GM21619 (cell line): Measurements from ENCODE around the gene RUFY3.
"Not testable (repeated sequence)": the region's sequence is repeated elsewhere in the genome, so short reads cannot be mapped to it uniquely, and the experiment has no call there.

Source experiments
- ATAC-seq: cut with Tn5 transposase; IDR thresholded peaks from one replicate; pipeline ENCODE4 v1.9.1; 2021; ENCODE audit not compliant: unreplicated experiment

RUFY3 gene

GRCh38 chr4:70838666-70839588 is 117.2 kb downstream of the RUFY3 start:
- peak; percentile 48 for ATAC-seq

- peak; percentile 60 for ATAC-seq
Observed at GRCh38 chr4:70839589-70840093, 117.9 kb downstream of the RUFY3 start, which contains the start of gene GRSF1. Gene GRSF1, minus strand, starts transcription at chr4:70839890. Its CDS starts 63 bp downstream, at chr4:70839827.

DNA sequence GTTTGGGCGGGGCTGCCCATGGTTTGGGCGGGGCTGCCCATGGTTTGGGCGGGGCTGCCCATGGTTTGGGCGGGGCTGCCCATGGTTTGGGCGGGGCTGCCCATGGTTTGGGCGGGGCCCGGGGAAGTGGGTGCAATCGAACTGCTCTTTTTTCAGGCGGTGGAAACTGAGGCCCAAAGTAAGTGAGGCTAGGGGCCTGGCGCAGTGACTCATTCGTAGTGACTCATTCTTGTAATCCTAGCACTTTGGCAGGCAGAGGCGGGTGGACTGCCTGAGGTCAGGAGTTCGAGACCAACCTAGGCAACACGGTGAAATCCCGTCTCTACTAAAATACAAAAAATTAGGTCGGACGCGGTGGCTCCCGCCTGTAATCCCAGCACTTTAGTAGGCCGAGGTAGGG is 118.4 kb downstream of the RUFY3 start:
- ATAC-seq = not testable (repeated sequence)

DNA sequence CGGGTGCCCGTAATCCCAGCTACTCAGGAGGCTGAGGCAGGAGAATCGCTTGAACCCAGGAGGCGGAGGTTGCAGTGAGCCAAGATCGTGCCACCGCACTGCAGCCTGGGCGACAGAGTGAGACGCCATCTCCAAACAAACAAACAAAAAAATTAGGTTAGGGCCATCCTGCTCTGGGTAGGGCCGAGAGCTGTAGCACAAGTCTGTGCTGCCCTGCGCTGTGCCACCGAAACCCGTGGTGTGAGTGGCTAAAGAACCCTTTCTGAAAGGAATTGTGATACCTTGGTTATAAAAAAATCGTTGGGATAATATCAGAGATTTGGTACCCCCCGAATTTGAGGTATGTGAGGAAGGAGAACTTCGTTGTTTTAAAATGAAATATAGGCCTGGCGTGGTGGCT is 118.9 kb downstream of the RUFY3 start:
- ATAC-seq = not testable (repeated sequence)

GRCh38 chr4:70841211-70841610 is 119.4 kb downstream of the RUFY3 start:
- no peak for ATAC-seq

DNA sequence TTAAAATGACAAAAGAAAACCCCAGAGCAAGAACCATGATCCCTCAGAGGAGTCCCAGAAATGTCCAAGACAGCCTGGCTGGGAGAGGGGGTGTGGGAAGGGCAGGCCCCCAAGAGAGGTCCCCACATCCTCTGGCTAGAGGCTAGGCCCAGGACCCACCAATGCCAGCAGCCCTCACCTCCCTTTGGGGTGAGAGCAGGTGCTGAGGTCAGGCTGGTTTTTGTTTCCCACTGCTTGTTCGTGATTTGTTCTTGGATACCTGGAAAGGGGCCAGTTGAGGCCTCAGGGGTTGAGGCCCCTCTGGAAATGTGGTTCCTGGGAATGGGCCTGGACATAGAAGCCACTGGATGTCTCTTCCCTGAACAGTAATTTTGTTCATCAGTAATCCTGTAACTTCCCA is 120.2 kb downstream of the RUFY3 start:
- no peak for ATAC-seq

- peak; percentile 26 for ATAC-seq
Observed at GRCh38 chr4:70842761-70843435, 121.1 kb downstream of the RUFY3 start.

DNA sequence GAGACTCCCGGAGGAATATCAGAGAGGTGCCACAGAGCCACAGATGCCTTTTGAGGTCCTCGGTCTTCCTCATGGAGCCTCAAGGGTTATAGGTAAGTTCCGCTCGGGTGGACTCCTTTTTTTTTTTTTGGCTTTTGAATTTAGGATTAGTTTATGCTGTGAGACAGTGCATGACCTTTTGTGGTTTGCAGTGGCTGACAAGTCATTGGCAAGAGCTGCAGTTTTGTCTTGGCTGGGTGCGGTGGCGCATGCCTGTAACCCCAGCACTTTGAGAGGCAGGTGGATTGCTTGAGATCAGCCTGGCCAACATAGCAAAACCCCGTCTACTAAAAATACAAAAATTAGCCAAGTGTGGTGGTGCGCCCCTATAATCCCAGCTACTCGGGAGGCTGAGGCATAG is 122.4 kb downstream of the RUFY3 start:
- ATAC-seq = no peak

- ATAC-seq = no peak
Observed at GRCh38 chr4:70849291-70849690, 127.5 kb downstream of the RUFY3 start.

DNA sequence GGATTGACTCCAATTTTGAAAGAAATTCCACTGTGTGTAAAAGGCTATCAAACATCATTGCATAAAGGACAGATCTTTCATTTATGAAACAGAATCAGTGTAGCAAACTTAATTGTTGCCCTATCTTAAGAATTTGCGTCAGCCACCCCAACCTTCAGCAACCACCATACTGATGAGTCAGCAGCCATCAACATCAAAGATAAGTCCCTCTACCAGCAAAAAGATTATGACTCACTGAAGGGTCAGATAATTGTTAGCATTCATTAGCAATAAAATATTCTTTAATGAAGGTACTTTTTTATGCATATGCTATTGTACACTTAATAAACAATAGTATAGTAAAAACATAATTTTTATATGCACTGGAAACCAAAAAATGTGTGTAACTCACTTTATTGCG is 133.7 kb downstream of the RUFY3 start:
- no peak for ATAC-seq
